ENCODE measurements around the gene TBRG1.

Gene TBRG1

GRCh38 chr11:124592627-124593026 is 30.0 kb upstream of the TBRG1 start:
- no peak overlapping the region for H3K27ac ChIP-seq (ENCODE audit: low read depth, low read length, poor library complexity, severe bottlenecking)
- no peak overlapping the region for H3K4me3 ChIP-seq (ENCODE audit: low read depth, low read length, poor library complexity, severe bottlenecking)
- H3K9me2 ChIP-seq (ENCODE audit: low read depth, low read length): no peaks in the 10 kb centered on the region
- H2AFZ ChIP-seq (ENCODE audit: low read length): no peak overlapping the region
- no peaks in the 10 kb centered on the region for H3K9me3 ChIP-seq (ENCODE audit: low read length)
- H3K4me2 ChIP-seq (ENCODE audit: low read length): no peak overlapping the region
- no peaks in the 10 kb centered on the region for H4K20me1 ChIP-seq (ENCODE audit: insufficient read depth, low read length)
- no peaks in the 10 kb centered on the region for H3K79me2 ChIP-seq (ENCODE audit: insufficient read depth, low read length)
- no peaks in the 10 kb centered on the region for H3F3A ChIP-seq (ENCODE audit: insufficient read depth, low read length)
- no peak for TF ChIP-seq EZH2 (IDR thresholded peaks at IDR 0.05; ENCODE audit: borderline replicate concordance, low read length)
- TF ChIP-seq CTCF (IDR thresholded peaks at IDR 0.05; ENCODE audit: low read length): no peak
- H3K27me3 ChIP-seq (ENCODE audit: insufficient read depth, low read length): no peaks in the 10 kb centered on the region
- no peak overlapping the region for H3K9ac ChIP-seq (ENCODE audit: low read length)
- H3K4me1 ChIP-seq (ENCODE audit: insufficient read depth, low read length, severe bottlenecking): no peaks in the 10 kb centered on the region
- no peaks in the 10 kb centered on the region for H3K36me3 ChIP-seq (ENCODE audit: insufficient read depth, low read length)

GRCh38 chr11:124595302-124595701 is 27.4 kb upstream of the TBRG1 start:
- Histone ChIP-seq H3K4me3 (ENCODE audit: low read depth, low read length, poor library complexity, severe bottlenecking) (no peak overlapping the region), H3K9me2 (ENCODE audit: low read depth, low read length) (no peaks in the 10 kb centered on the region), H3K4me2 (ENCODE audit: low read length) (no peak overlapping the region), H3K9me3 (ENCODE audit: low read length) (no peaks in the 10 kb centered on the region), H3K4me1 (ENCODE audit: insufficient read depth, low read length, severe bottlenecking) (no peaks in the 10 kb centered on the region), H4K20me1 (ENCODE audit: insufficient read depth, low read length) (no peaks in the 10 kb centered on the region), H3K9ac (ENCODE audit: low read length) (no peak overlapping the region), H3F3A (ENCODE audit: insufficient read depth, low read length) (no peaks in the 10 kb centered on the region), H3K27me3 (ENCODE audit: insufficient read depth, low read length) (no peaks in the 10 kb centered on the region), H3K27ac (ENCODE audit: low read depth, low read length, poor library complexity, severe bottlenecking) (no peak overlapping the region), H2AFZ (ENCODE audit: low read length) (no peak overlapping the region), H3K79me2 (ENCODE audit: insufficient read depth, low read length) (no peaks in the 10 kb centered on the region), H3K36me3 (ENCODE audit: insufficient read depth, low read length) (no peaks in the 10 kb centered on the region)
- TF ChIP-seq EZH2 (IDR thresholded peaks at IDR 0.05; ENCODE audit: borderline replicate concordance, low read length) (no peak), CTCF (IDR thresholded peaks at IDR 0.05; ENCODE audit: low read length) (no peak)

- no peak overlapping the region for H3K4me3 ChIP-seq (ENCODE audit: low read depth, low read length, poor library complexity, severe bottlenecking)
These were observed 25.0 kb upstream of the TBRG1 start for GRCh38 chr11:124597626-124598025.

More at GRCh38 chr11:124597626-124598025, 25.0 kb upstream of the TBRG1 start:
- TF ChIP-seq CTCF (IDR thresholded peaks at IDR 0.05; ENCODE audit: low read length): no peak
- no peak for TF ChIP-seq EZH2 (IDR thresholded peaks at IDR 0.05; ENCODE audit: borderline replicate concordance, low read length)
- Histone ChIP-seq H3K4me1 (ENCODE audit: insufficient read depth, low read length, severe bottlenecking) (no peaks in the 10 kb centered on the region), H4K20me1 (ENCODE audit: insufficient read depth, low read length) (no peaks in the 10 kb centered on the region), H2AFZ (ENCODE audit: low read length) (no peak overlapping the region), H3K79me2 (ENCODE audit: insufficient read depth, low read length) (no peaks in the 10 kb centered on the region), H3K4me2 (ENCODE audit: low read length) (no peak overlapping the region), H3K9me3 (ENCODE audit: low read length) (no peaks in the 10 kb centered on the region), H3K9ac (ENCODE audit: low read length) (no peak overlapping the region), H3K36me3 (ENCODE audit: insufficient read depth, low read length) (no peaks in the 10 kb centered on the region), H3K27me3 (ENCODE audit: insufficient read depth, low read length) (no peaks in the 10 kb centered on the region), H3K9me2 (ENCODE audit: low read depth, low read length) (no peaks in the 10 kb centered on the region), H3K27ac (ENCODE audit: low read depth, low read length, poor library complexity, severe bottlenecking) (no peak overlapping the region), H3F3A (ENCODE audit: insufficient read depth, low read length) (no peaks in the 10 kb centered on the region)
